ENCODE data around the gene TACR1. TPM values are rescaled to one million over a fixed set of nuclear protein-coding genes. Genes with fewer than 3 reads are reported as not detected.
"Not testable (repeated sequence)": the region's sequence is repeated elsewhere in the genome, so short reads cannot be mapped to it uniquely, and the experiment has no call there.

Gene TACR1
- total and polyA plus RNA-seq, 2 of the 4 experiments (the other 2 are of a cell fraction), result under 0.01 to 0.09 TPM

- no TSS peak for BruUV-seq (replicated peaks)
Measured at GRCh38 chr2:75058427-75058826, 140.9 kb downstream of the TACR1 start.

GRCh38 chr2:75057150-75057549 lies 142.2 kb downstream of the TACR1 start:
- H3K4ac ChIP-seq (ENCODE audit: low read depth, low read length); POLR2A ChIA-PET (ENCODE audit: unreplicated experiment); H4K20me1 ChIP-seq (ENCODE audit: insufficient read depth, low read length); H4K8ac ChIP-seq (ENCODE audit: low read depth in 2 of 2, low read length in 2 of 2); H3K4me1 ChIP-seq (ENCODE audit: control insufficient read depth, insufficient read depth, low read length); dilution Hi-C loops (cut with HindIII; ENCODE audit: low sequenced_read_pairs, unreplicated experiment); H2AK9ac ChIP-seq (replicated peaks; ENCODE audit: low read depth, low read length, poor library complexity); intact Hi-C loops (cut with micrococcal nuclease); ATAC-seq (ENCODE audit: low read depth); H2BK5ac ChIP-seq (ENCODE audit: low read depth, low read length, poor library complexity, severe bottlenecking); H3K56ac ChIP-seq (ENCODE audit: extremely low read depth, insufficient read depth, low read length); H3K23ac ChIP-seq (ENCODE audit: low read depth, low read length); H2BK15ac ChIP-seq (ENCODE audit: low read depth, low read length); H3K18ac ChIP-seq (ENCODE audit: low read depth, low read length); H4K91ac ChIP-seq (ENCODE audit: insufficient read depth, low read depth, low read length); H2BK120ac ChIP-seq (ENCODE audit: low read depth, low read length); H3K4me3 ChIP-seq (ENCODE audit: insufficient read depth, low read depth, low read length); H3K14ac ChIP-seq (replicated peaks; ENCODE audit: low read depth, low read length); DNase-seq; in situ Hi-C loops (cut with MboI; ENCODE audit: low sequenced_read_pairs); H2AFZ ChIP-seq (replicated peaks; ENCODE audit: low read length, poor library complexity); H3K9me3 ChIP-seq (ENCODE audit: control insufficient read depth, insufficient read depth, low read length); H3K27me3 ChIP-seq (ENCODE audit: control insufficient read depth, insufficient read depth, low read length); CTCF ChIA-PET; H2BK20ac ChIP-seq (ENCODE audit: low read depth, low read length); H3K4me2 ChIP-seq (ENCODE audit: low read depth, low read length); H3K27ac ChIP-seq (ENCODE audit: insufficient read depth, low read length); H4K5ac ChIP-seq (ENCODE audit: low read depth, low read length); H2AK5ac ChIP-seq (ENCODE audit: low read depth, low read length); H3K79me1 ChIP-seq (ENCODE audit: low read depth in 1 of 2, low read length in 2 of 2); BruUV-seq (replicated peaks); H3K9ac ChIP-seq (ENCODE audit: low read depth, low read length); H3K9me1 ChIP-seq (ENCODE audit: insufficient read depth, low read length); H3K36me3 ChIP-seq (ENCODE audit: control insufficient read depth, insufficient read depth, low read length): not testable (repeated sequence)
- WGBS, 2 experiments (ENCODE audit: extremely low coverage in 2 of 2, insufficient read length in 1 of 2), result no CpG with 5 or more reads among the region's 5 CpGs

More at GRCh38 chr2:75058427-75058826, 140.9 kb downstream of the TACR1 start:
- Histone ChIP-seq H2BK120ac (ENCODE audit: low read depth, low read length) (no peak overlapping the region), H3K4ac (ENCODE audit: low read depth, low read length) (no peak overlapping the region), H3K14ac (replicated peaks; ENCODE audit: low read depth, low read length) (no peak overlapping the region), H2AFZ (replicated peaks; ENCODE audit: low read length, poor library complexity) (no peak overlapping the region), H3K4me2 (ENCODE audit: low read depth, low read length) (no peak overlapping the region), H3K18ac (ENCODE audit: low read depth, low read length) (no peak overlapping the region), H3K9ac (ENCODE audit: low read depth, low read length) (no peak overlapping the region), H3K36me3 (ENCODE audit: control insufficient read depth, insufficient read depth, low read length) (no peaks in the 10 kb centered on the region), H3K56ac (ENCODE audit: extremely low read depth, insufficient read depth, low read length) (no peak overlapping the region), H4K5ac (ENCODE audit: low read depth, low read length) (no peak overlapping the region), H2BK20ac (ENCODE audit: low read depth, low read length) (no peak overlapping the region), H2BK5ac (ENCODE audit: low read depth, low read length, poor library complexity, severe bottlenecking) (no peak overlapping the region), H2AK5ac (ENCODE audit: low read depth, low read length) (no peak overlapping the region), H2BK15ac (ENCODE audit: low read depth, low read length) (no peak overlapping the region), H3K9me3 (ENCODE audit: control insufficient read depth, insufficient read depth, low read length) (no peaks in the 10 kb centered on the region), H3K79me1 (ENCODE audit: low read depth in 1 of 2, low read length in 2 of 2) (no peaks in the 10 kb centered on the region), H3K4me3 (ENCODE audit: insufficient read depth, low read depth, low read length) (no peak overlapping the region), H4K20me1 (ENCODE audit: insufficient read depth, low read length) (no peaks in the 10 kb centered on the region), H3K27me3 (ENCODE audit: control insufficient read depth, insufficient read depth, low read length) (no peaks in the 10 kb centered on the region), H3K23ac (ENCODE audit: low read depth, low read length) (no peak overlapping the region), H3K27ac (ENCODE audit: insufficient read depth, low read length) (no peak overlapping the region), H4K91ac (ENCODE audit: insufficient read depth, low read depth, low read length) (no peak overlapping the region), H4K8ac (ENCODE audit: low read depth in 2 of 2, low read length in 2 of 2) (no peak overlapping the region), H3K4me1 (ENCODE audit: control insufficient read depth, insufficient read depth, low read length) (no peaks in the 10 kb centered on the region), H2AK9ac (replicated peaks; ENCODE audit: low read depth, low read length, poor library complexity) (no peak overlapping the region), H3K9me1 (ENCODE audit: insufficient read depth, low read length) (no peaks in the 10 kb centered on the region)
- intact Hi-C loops (cut with micrococcal nuclease), result no loop called here
- POLR2A ChIA-PET (ENCODE audit: unreplicated experiment), result no interaction called here
- WGBS, 2 experiments (ENCODE audit: extremely low coverage in 2 of 2, insufficient read length in 1 of 2), result no CpG with 5 or more reads among the region's 1 CpG
- in situ Hi-C loops (cut with MboI; ENCODE audit: low sequenced_read_pairs), result no loop called here
- DNase-seq, result no peak
- TF ChIP-seq RFX5 (IDR thresholded peaks at IDR 0.05; ENCODE audit: low read depth, low read length) (no peak), POLR2A (IDR thresholded peaks at IDR 0.05; ENCODE audit: low read depth, low read length) (no peak)
- no peak for ATAC-seq (ENCODE audit: low read depth)
- dilution Hi-C loops (cut with HindIII; ENCODE audit: low sequenced_read_pairs, unreplicated experiment), result no loop called here
- CTCF ChIA-PET, result no interaction called here
